Measurements from ENCODE around the gene TUBA1A. TPM values are rescaled to one million over a fixed set of nuclear protein-coding genes. Genes with fewer than 3 reads are reported as not detected.
"Not testable (repeated sequence)": the region's sequence is repeated elsewhere in the genome, so short reads cannot be mapped to it uniquely, and the experiment has no call there.

Gene TUBA1A
- total RNA-seq, 1 donor from 2014 or later, result 155 TPM

- no peak for DNase-seq (ENCODE audit: low spot score)
These were observed 28.5 kb downstream of the TUBA1A start for GRCh38 chr12:49160399-49160798.

- DNase-seq (ENCODE audit: low spot score), result no peak
These were observed 34.7 kb downstream of the TUBA1A start for GRCh38 chr12:49154221-49154620.

- DNase-seq (ENCODE audit: low spot score), result no peak
These were observed 41.5 kb downstream of the TUBA1A start for GRCh38 chr12:49147384-49147783.

- no peak for DNase-seq (ENCODE audit: low spot score)
These were observed 42.5 kb downstream of the TUBA1A start for GRCh38 chr12:49146406-49146805.

- DNase-seq (ENCODE audit: low spot score), result no peak
These were observed 44.5 kb downstream of the TUBA1A start for GRCh38 chr12:49144384-49144783.

- no peak for DNase-seq (ENCODE audit: low spot score)
These were observed 49.9 kb downstream of the TUBA1A start for GRCh38 chr12:49138999-49139398.

- no peak for DNase-seq (ENCODE audit: low spot score)
These were observed 50.3 kb downstream of the TUBA1A start for GRCh38 chr12:49138587-49138986.

- no peak for DNase-seq (ENCODE audit: low spot score)
These were observed 51.4 kb downstream of the TUBA1A start for GRCh38 chr12:49137476-49137875.

- not testable (repeated sequence) for DNase-seq (ENCODE audit: low spot score)
These were observed 51.9 kb downstream of the TUBA1A start for GRCh38 chr12:49136997-49137396.

Other genes starting within 250 kb of the TUBA1A start
- 198 TPM for gene ARF3, start 231.6 kb downstream of the TUBA1A start, total RNA-seq
- gene WNT10B, start 217.3 kb downstream of the TUBA1A start, total RNA-seq, result 0.58 TPM
- 0.29 TPM for gene WNT1, start 210.8 kb downstream of the TUBA1A start, total RNA-seq
- gene DDN, start 189.7 kb downstream of the TUBA1A start, total RNA-seq, result 0.06 TPM
- 51.7 TPM for gene PRKAG1, start 170.3 kb downstream of the TUBA1A start, total RNA-seq
- 104 TPM for gene KMT2D, start 128.3 kb downstream of the TUBA1A start, total RNA-seq
- 0.29 TPM for gene RHEBL1, start 119.1 kb downstream of the TUBA1A start, total RNA-seq
- 1.5 TPM for gene DHH, start 94.3 kb downstream of the TUBA1A start, total RNA-seq
- 53.1 TPM for gene LMBR1L, start 78.2 kb downstream of the TUBA1A start, total RNA-seq
- 361 TPM for gene TUBA1B, start 57.7 kb downstream of the TUBA1A start, total RNA-seq
- gene TUBA1C, start 76.0 kb upstream of the TUBA1A start, total RNA-seq, result 99.4 TPM
- 6.3 TPM for gene PRPH, start 106.1 kb upstream of the TUBA1A start, total RNA-seq
- 2.0 TPM for gene TROAP, start 134.2 kb upstream of the TUBA1A start, total RNA-seq
- gene C1QL4, start 148.1 kb upstream of the TUBA1A start, total RNA-seq, result 0.12 TPM
- 73.7 TPM for gene DNAJC22, start 157.8 kb upstream of the TUBA1A start, total RNA-seq
- gene SPATS2, start 178.4 kb upstream of the TUBA1A start, total RNA-seq, result 32.1 TPM

Measured in mucosa of gallbladder (tissue), 1 donor.